Rectal smooth muscle tissue (tissue), 1 donor: ENCODE measurements around the gene AMPH.
"Not testable (repeated sequence)": the region's sequence is repeated elsewhere in the genome, so short reads cannot be mapped to it uniquely, and the experiment has no call there.

Experiments
- H3K27ac ChIP-seq: one replicate; pipeline ENCODE4 v1.7.0; 2013; ENCODE audit warnings: low read depth, low read length, inconsistent platforms
- H3K27me3 ChIP-seq: one replicate; pipeline ENCODE4 v1.7.0; 2013; ENCODE audit warnings: low read length; ENCODE audit not compliant: control insufficient read depth, insufficient read depth
- H3K36me3 ChIP-seq: one replicate; pipeline ENCODE4 v1.7.0; 2013; ENCODE audit warnings: low read length; ENCODE audit not compliant: control insufficient read depth, insufficient read depth
- H3K4me1 ChIP-seq: one replicate; pipeline ENCODE4 v1.7.0; 2013; ENCODE audit warnings: low read length; ENCODE audit not compliant: control insufficient read depth, insufficient read depth
- H3K4me3 ChIP-seq: one replicate; pipeline ENCODE4 v1.7.0; 2013; ENCODE audit warnings: low read length
- H3K9ac ChIP-seq: one replicate; pipeline ENCODE4 v1.7.0; 2013; ENCODE audit warnings: low read length

The AMPH gene

DNA sequence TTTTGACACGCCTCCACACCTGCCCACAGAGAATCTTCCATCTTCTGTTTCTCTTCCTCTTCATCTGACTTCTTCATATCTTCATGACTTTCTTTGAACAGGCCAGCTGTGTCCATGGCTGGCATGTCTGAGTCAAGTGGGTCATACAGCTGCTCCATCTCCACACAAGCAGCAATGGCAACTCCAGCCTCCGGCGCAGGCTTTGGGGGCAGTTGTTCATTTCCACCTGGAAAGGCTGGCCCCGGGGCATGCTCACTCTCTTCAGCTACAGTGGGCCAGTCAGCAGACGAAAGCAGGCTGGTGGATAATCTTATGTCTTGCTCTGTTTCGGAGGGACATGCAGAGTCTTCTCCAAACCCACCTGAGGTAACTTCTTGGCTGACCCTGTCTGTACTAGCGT, 202.1 kb downstream of the AMPH start:
- Histone ChIP-seq H3K9ac (no peak overlapping the region), H3K27me3 (no peaks in the 10 kb centered on the region), H3K36me3 (no peaks in the 10 kb centered on the region), H3K4me1 (peaks cover 2% of the 10 kb centered on the region), H3K27ac (no peak overlapping the region), H3K4me3 (no peak overlapping the region)

DNA sequence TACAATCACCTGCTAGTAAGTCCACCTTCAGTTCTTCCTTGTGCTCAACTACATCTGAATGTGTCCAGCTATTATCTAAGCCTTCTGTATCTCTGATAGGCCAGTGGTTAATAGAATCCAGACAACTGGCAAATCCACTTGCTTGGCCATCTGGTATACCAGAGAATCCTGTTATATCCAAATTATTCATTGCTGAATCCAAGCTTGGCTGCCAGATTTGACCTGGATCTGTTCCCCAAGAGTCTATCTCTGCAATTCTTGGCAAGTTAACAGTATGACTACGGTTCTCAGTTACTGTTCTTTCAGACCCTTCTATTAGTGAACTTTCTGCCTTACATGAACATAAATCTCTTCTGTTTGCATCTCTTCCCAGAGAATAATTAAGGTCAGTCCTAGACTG, 203.1 kb downstream of the AMPH start:
- no peaks in the 10 kb centered on the region for H3K27me3 ChIP-seq
- H3K9ac ChIP-seq, result no peak overlapping the region
- peaks cover 2% of the 10 kb centered on the region for H3K4me1 ChIP-seq
- H3K27ac ChIP-seq, result no peak overlapping the region
- H3K4me3 ChIP-seq, result no peak overlapping the region
- H3K36me3 ChIP-seq, result no peaks in the 10 kb centered on the region

DNA sequence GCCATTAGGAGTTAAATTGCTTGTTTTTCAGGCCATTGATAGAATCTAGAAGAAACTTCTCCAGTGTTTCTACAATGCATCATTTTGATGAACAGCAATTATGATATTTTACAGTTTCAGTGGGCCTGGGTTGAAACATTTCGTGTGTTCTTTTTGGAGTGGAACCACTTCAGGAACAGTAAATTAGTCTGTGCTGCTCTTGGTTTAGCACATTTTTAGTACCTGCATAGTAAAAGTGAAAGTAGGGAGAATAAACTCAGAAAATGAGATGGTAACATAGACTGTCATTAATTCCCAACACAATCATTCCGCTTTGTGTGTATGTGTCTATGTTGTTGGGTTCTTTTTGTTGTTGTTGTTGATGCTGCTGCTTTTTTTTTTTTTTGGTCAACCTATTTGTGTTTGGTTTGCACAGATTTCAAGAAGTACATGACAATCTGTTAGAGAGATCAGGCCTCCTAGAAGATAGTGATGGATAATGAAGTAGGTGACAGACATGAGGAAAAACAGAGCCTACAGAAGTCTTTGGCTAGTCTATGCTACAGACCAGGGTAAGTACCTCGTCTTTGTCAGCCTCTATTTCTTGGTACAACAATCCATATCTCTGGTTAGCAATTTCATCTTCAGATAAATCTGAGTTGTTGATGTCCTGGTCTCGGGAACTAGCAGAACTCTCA, 203.8 kb downstream of the AMPH start:
- H3K27me3 ChIP-seq, result no peaks in the 10 kb centered on the region

DNA sequence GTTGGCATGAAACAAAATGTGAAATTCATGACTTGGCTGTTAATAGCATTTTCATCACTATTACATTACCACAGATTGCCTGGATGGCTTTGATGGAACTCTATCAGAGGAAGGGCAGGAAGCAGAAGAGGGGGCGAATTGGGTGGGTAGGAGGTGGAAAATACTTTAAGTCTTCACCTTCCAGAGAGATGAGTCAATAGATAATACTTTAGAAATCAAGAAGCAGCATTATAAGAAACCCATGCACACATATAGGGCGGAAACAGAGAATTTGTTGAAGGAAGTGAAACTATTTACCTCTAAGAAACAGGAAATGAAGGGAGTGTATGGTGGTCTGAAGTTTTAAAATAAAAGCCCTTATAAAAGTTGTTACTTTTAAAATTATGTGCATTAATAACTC, 205.7 kb downstream of the AMPH start:
- no peaks in the 10 kb centered on the region for H3K36me3 ChIP-seq
- H3K27me3 ChIP-seq, result no peaks in the 10 kb centered on the region
- no peak overlapping the region for H3K4me3 ChIP-seq
- H3K9ac ChIP-seq, result no peak overlapping the region
- H3K27ac ChIP-seq, result no peak overlapping the region
- H3K4me1 ChIP-seq, result peaks cover 2% of the 10 kb centered on the region

More for the DNA sequence above, 203.8 kb downstream of the AMPH start:
- H3K27ac ChIP-seq, result no peak overlapping the region
- peaks cover 2% of the 10 kb centered on the region for H3K4me1 ChIP-seq
- no peak overlapping the region for H3K9ac ChIP-seq
- no peak overlapping the region for H3K4me3 ChIP-seq
- H3K36me3 ChIP-seq, result no peaks in the 10 kb centered on the region

DNA sequence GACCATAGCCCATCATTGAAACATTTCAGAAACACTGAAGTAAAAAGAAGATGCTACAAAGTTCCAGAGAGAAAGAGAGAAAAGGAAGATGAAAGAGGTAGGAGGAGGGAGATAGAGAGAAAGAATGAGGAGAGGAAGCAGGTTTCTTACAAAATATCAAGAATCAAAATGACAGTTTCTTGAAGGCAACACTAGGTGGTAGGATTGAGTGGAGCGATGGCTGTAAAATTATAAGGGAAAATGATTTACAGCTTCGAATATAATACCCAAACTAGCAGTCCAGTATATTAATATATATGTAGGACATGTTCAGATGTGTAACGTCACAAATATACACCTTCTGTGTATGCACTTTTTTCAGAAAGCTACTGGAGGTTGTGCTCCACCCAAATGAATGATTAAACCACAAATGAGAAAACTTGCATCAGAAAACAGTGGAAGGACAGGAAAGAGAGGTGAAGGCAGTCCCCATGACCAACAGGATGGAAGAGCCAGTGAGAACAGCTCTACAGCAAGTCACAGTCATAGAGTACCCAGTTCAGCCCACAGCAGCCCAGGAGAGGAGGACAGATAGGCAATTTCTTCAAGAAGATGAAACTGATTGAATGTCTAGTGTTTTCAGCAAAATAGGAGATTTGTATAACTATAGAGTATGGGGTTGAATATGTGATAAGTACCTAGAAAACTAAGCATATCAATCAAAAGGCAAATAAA, 206.3 kb downstream of the AMPH start:
- Histone ChIP-seq H3K27me3 (no peaks in the 10 kb centered on the region), H3K36me3 (no peaks in the 10 kb centered on the region), H3K9ac (no peak overlapping the region), H3K27ac (no peak overlapping the region), H3K4me1 (peaks cover 2% of the 10 kb centered on the region), H3K4me3 (no peak overlapping the region)

DNA sequence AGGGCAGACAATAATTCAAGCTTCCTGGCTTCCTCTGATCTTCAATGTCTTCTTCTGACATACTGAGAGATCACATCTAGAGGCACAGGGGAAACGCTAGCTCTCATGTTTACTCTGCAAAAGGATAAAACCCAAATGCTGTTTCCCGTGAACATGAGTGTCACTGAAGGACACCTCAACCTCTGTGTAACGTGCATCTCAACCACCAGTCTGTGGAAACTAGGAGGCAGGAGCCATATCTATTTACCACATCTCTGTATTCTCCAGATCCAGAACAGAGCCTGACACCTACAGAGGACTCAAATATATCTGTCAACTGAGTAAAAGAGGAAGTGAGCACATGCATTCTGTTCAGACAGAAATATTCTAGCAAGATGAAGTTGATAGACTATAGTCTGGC, 217.4 kb downstream of the AMPH start:
- Histone ChIP-seq H3K36me3 (no peaks in the 10 kb centered on the region), H3K9ac (no peak overlapping the region)

DNA sequence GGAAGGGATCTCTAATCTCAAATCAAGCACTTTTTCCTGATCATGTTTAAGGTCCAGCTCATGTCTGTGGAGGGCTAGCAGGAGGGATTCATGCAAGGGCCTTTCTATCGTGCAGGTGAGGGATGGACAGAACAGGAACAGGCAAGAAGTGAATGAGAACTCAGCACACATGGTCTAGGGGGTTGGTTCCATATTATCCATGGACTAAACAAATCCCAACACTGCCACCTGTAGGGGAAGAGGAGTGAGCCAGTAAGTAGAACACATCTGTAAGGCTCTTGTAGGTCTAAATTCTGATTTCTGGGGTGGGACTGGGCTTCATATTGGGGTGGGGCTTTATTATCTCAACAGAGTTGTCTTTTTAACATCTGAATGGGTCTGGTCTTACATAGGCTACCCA, 219.8 kb downstream of the AMPH start:
- Histone ChIP-seq H3K4me1 (no peaks in the 10 kb centered on the region), H3K36me3 (no peaks in the 10 kb centered on the region), H3K9ac (no peak overlapping the region), H3K4me3 (no peak overlapping the region), H3K27me3 (no peaks in the 10 kb centered on the region), H3K27ac (no peak overlapping the region)

More for the DNA sequence above, 217.4 kb downstream of the AMPH start:
- Histone ChIP-seq H3K27me3 (no peaks in the 10 kb centered on the region), H3K27ac (no peak overlapping the region), H3K4me1 (no peaks in the 10 kb centered on the region), H3K4me3 (no peak overlapping the region)

DNA sequence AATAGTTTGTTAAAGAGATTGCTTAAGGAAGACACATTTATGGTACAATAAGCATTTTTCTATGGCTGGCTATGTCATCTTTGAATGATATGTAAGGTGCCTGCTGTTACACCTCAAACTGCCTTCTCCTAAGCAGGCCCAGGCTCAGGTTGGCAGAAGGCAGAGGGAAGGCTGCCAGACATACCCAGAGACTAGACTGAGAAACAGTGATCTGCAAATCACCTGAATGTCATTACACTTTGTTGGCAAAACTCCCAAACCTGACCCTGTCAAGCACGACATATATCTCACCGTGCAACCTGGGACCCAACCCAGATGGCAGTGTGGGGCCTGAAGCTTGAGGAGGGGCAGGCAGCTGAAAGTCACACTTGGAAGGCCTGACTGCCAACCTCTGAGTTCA, 221.1 kb downstream of the AMPH start:
- Histone ChIP-seq H3K27me3 (no peaks in the 10 kb centered on the region), H3K36me3 (no peaks in the 10 kb centered on the region), H3K27ac (no peak overlapping the region), H3K9ac (no peak overlapping the region), H3K4me1 (no peaks in the 10 kb centered on the region), H3K4me3 (no peak overlapping the region)

DNA sequence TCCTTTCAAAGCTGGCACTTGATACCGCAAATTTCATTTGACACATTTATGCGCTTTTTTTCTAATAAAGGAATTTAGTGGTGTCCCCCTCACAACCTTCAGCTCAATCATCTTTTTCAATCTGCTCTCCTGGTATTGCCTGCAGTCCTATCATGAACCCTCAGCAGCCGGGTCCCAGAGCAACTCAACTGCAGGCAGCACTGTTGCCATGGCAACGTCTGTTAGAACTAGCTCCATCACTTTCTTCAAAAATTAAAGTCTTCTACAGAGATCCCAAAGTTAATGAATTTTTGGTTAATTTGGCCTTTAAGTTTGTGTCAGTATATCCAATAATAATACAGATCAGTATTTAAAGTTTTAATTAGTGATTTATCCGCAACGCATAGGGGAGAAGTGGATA, 221.6 kb downstream of the AMPH start:
- no peak overlapping the region for H3K4me3 ChIP-seq
- H3K27ac ChIP-seq, result no peak overlapping the region
- H3K9ac ChIP-seq, result no peak overlapping the region
- no peaks in the 10 kb centered on the region for H3K27me3 ChIP-seq
- no peaks in the 10 kb centered on the region for H3K4me1 ChIP-seq
- H3K36me3 ChIP-seq, result no peaks in the 10 kb centered on the region

DNA sequence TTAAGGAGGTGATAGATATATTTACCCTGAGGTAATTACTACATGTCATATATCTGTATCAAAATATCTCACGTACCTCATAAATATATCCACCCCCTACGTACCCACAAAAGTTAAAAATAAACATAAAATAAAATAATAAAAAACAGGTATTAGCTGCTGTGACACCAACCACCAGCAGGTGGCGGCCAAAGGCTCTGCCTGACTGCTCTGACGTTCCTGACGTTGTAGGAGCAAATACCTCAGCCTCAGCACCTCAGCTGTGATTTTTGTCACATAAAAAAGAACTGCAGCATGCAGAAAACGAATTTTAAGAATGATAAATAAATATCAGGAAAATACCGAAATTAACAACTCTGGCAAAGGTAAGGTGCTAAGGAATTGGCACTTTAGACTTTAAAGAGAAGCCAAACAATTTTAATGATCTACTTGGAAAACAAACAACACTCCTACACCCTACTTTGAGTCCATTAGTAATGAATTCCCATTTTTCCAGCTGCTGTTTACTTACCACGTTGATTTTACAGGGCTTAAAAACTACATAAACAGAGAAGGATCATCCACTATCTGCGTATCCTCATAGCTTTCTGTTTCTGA, 232.3 kb downstream of the AMPH start:
- Histone ChIP-seq H3K27me3 (no peaks in the 10 kb centered on the region), H3K9ac (no peak overlapping the region), H3K4me3 (no peak overlapping the region), H3K36me3 (no peaks in the 10 kb centered on the region), H3K27ac (no peak overlapping the region), H3K4me1 (no peaks in the 10 kb centered on the region)

DNA sequence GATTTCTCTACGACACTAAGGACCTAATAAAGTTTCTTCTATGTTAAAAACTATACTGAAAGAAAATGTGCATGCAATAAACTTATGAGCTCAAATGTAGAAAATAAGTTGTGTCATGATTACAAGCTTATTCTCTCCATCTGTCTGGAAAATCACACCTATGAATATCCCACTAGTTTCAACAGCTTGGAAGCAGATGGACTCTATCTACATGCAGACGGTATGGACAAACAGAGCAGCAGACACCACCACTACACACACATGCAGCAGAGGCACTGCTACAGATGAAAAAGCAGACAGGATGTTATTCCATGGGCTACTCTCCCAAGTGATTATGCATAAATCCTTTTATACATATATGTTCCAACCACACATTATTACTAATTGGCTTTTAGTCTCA, 234.3 kb downstream of the AMPH start:
- Histone ChIP-seq H3K9ac (no peak overlapping the region), H3K36me3 (no peaks in the 10 kb centered on the region), H3K4me1 (no peaks in the 10 kb centered on the region), H3K4me3 (no peak overlapping the region), H3K27ac (no peak overlapping the region), H3K27me3 (no peaks in the 10 kb centered on the region)

DNA sequence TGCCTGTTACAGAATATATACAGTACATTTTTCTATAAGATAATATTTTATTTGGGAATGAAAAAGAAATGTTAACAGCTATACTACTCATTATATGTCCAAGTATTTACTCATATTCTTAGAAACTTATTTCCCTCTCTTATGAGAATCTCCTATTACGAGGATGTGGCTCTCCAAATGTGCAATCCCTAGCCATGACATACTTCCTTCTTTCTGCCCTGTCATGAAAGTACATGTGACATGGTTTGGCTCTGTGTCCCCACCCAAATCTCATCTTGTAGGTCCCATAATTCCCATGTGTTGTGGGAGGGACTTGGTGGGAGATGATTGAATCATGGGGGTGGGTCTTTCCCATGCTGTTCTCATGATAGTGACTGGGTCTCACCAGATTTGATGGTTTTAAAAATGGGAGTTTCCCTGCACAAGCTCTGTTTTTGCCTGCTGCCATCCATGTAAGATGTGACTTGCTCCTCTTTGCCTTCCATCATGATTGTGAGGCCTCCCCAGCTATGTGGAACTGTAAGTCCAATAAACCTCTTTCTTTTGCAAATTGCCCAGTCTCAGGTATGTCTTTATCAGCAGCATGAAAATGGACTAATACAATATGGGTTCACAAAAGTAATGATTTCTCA, 235.1 kb downstream of the AMPH start:
- H3K36me3 ChIP-seq, H3K9ac ChIP-seq, H3K27ac ChIP-seq, H3K27me3 ChIP-seq, H3K4me3 ChIP-seq, H3K4me1 ChIP-seq: not testable (repeated sequence)
